Endodermal cell (in vitro differentiated cells): ENCODE data around the gene HLCS. TPM values are rescaled to one million over a fixed set of nuclear protein-coding genes. Genes with fewer than 3 reads are reported as not detected.
A peak's percentile ranks its signal among the peaks of the same experiment; 100 is the strongest.

Experiments used
- DNase-seq: peaks from one replicate; pipeline ENCODE4 v3.0.0-alpha.2; 2017
- H3K27ac ChIP-seq: 2 replicates; pipeline ENCODE4 v1.5.1; 2013; ENCODE audit warnings: mild to moderate bottlenecking, low read depth, low read length, moderate library complexity
- H3K27me3 ChIP-seq: 2 replicates; pipeline ENCODE4 v1.6.1; 2013; ENCODE audit warnings: mild to moderate bottlenecking, low read length, moderate library complexity; ENCODE audit not compliant: insufficient read depth, control insufficient read depth, poor library complexity, severe bottlenecking
- H3K36me3 ChIP-seq: 2 replicates; pipeline ENCODE4 v1.7.0; 2013; ENCODE audit warnings: mild to moderate bottlenecking, low read length, moderate library complexity; ENCODE audit not compliant: control insufficient read depth, insufficient read depth
- H3K4me1 ChIP-seq: one replicate; pipeline ENCODE4 v1.7.0; 2013; ENCODE audit warnings: low read length; ENCODE audit not compliant: control insufficient read depth, insufficient read depth
- H3K4me3 ChIP-seq: 2 replicates; pipeline ENCODE4 v1.5.1; 2013; ENCODE audit warnings: mild to moderate bottlenecking, low read length, moderate library complexity
- H3K9ac ChIP-seq: 2 replicates; pipeline ENCODE4 v1.6.1; 2013; ENCODE audit warnings: mild to moderate bottlenecking, low read length, moderate library complexity; ENCODE audit not compliant: poor library complexity, severe bottlenecking; ENCODE audit errors: extremely low read depth
- H3K9me3 ChIP-seq: 2 replicates; pipeline ENCODE4 v1.6.1; 2013; ENCODE audit warnings: mild to moderate bottlenecking, low read length, moderate library complexity; ENCODE audit not compliant: control insufficient read depth
- H3K27ac Mint-ChIP-seq: 2 replicates; pipeline ENCODE4 v1.8.0; 2020; ENCODE audit warnings: mixed read lengths
- H3K27me3 Mint-ChIP-seq: 2 replicates; pipeline ENCODE4 v1.8.0; 2021; ENCODE audit warnings: mild to moderate bottlenecking, mixed read lengths; ENCODE audit not compliant: insufficient read depth
- H3K36me3 Mint-ChIP-seq: 2 replicates; pipeline ENCODE4 v1.8.0; 2020; ENCODE audit warnings: low read depth, mixed read lengths
- H3K4me1 Mint-ChIP-seq: 2 replicates; pipeline ENCODE4 v1.8.0; 2020; ENCODE audit warnings: mixed read lengths
- H3K4me3 Mint-ChIP-seq: 2 replicates; pipeline ENCODE4 v1.8.0; 2020; ENCODE audit warnings: mild to moderate bottlenecking, moderate library complexity, mixed read lengths
- H3K9me3 Mint-ChIP-seq: 2 replicates; pipeline ENCODE4 v1.8.0; 2020; ENCODE audit warnings: mild to moderate bottlenecking, mixed read lengths
- WGBS, 2 experiments: methylation state at CpG; one replicate each; pipeline versions ENCODE4 v1.1.5 to v1.1.7; 2013; ENCODE audit warnings: missing lambda C conversion rate in 2 of 2, mixed read lengths in 1 of 2; ENCODE audit not compliant: insufficient coverage in 1 of 2, insufficient read length in 1 of 2; 5-methylcytosine and 5-hydroxymethylcytosine counted together
- total RNA-seq, 2 donors: library from RNA; stranded (reverse); fragmentation: NEBNext Ultra II Directional in 1 of 2; extraction: Animal tissue kit (Norgen Biotek cat#: 25700) in 1 of 2; gene quantifications; 2 replicates in 1 of 2; 3 replicates in 1 of 2; pipeline ENCODE4 v1.2.1, GENCODE V29; 2021
- TF ChIP-seq, protein P1 (sequence below): fragments of 200-600 bp; sonication (generic); conservative IDR thresholded peaks from 2 replicates; pipeline ENCODE4 v1.5.0; 2021; ENCODE audit warnings: antibody characterized with exemption, mild to moderate bottlenecking

Gene HLCS
- total RNA-seq, 2 donors from 2014 or later, result 25.0 to 30.1 TPM

DNA sequence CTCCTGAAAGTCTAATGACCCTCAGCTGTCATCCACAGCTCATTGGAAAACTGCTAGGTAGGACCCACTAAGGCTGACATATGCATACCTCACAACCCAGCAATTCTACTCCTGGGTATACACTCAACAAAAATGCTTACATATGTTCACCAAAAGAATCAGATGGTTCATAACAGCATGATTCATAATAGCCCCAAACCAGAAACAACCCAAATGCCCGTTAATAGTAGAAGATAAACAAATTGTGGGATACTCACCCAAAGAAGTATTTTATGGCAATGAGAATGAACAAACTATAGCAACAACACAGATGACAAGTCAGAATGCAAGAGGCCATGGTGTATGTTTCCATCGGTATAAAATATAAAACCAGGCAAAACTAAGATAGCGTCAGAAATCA, 124.6 kb downstream of the HLCS start:
- Mint-ChIP-seq H3K36me3 (peaks cover 4% of the 10 kb centered on the region), H3K27ac (no peak overlapping the region), H3K27me3 (no peaks in the 10 kb centered on the region), H3K4me1 (peaks cover 11% of the 10 kb centered on the region), H3K9me3 (no peaks in the 10 kb centered on the region), H3K4me3 (no peak overlapping the region)
- DNase-seq, result no peak
- Histone ChIP-seq H3K9me3 (no peaks in the 10 kb centered on the region), H3K4me3 (no peak overlapping the region), H3K27me3 (no peaks in the 10 kb centered on the region), H3K36me3 (no peaks in the 10 kb centered on the region), H3K4me1 (no peaks in the 10 kb centered on the region), H3K9ac (no peak overlapping the region), H3K27ac (no peak overlapping the region)
- TF ChIP-seq, protein P1, sequence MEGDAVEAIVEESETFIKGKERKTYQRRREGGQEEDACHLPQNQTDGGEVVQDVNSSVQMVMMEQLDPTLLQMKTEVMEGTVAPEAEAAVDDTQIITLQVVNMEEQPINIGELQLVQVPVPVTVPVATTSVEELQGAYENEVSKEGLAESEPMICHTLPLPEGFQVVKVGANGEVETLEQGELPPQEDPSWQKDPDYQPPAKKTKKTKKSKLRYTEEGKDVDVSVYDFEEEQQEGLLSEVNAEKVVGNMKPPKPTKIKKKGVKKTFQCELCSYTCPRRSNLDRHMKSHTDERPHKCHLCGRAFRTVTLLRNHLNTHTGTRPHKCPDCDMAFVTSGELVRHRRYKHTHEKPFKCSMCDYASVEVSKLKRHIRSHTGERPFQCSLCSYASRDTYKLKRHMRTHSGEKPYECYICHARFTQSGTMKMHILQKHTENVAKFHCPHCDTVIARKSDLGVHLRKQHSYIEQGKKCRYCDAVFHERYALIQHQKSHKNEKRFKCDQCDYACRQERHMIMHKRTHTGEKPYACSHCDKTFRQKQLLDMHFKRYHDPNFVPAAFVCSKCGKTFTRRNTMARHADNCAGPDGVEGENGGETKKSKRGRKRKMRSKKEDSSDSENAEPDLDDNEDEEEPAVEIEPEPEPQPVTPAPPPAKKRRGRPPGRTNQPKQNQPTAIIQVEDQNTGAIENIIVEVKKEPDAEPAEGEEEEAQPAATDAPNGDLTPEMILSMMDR, result no peak
- 94 to 100% methylated on average over 2 to 3 of the region's 3 CpGs for WGBS, 2 experiments

GRCh38 chr21:36839735-36840134, 126.7 kb downstream of the HLCS start:
- H3K36me3 ChIP-seq, result no peaks in the 10 kb centered on the region
- no peaks in the 10 kb centered on the region for H3K27me3 ChIP-seq
- WGBS, 2 experiments, result 94 to 96% methylated on average over 3 of the region's 3 CpGs
- TF ChIP-seq, protein P1, result no peak
- H3K27ac ChIP-seq, result no peak overlapping the region
- no peak overlapping the region for H3K4me3 ChIP-seq
- H3K27ac Mint-ChIP-seq, result no peak overlapping the region
- peaks cover 4% of the 10 kb centered on the region for H3K36me3 Mint-ChIP-seq
- no peaks in the 10 kb centered on the region for H3K4me1 ChIP-seq
- no peak for DNase-seq
- H3K27me3 Mint-ChIP-seq, result no peaks in the 10 kb centered on the region
- no peak overlapping the region for H3K9ac ChIP-seq
- H3K9me3 Mint-ChIP-seq, result no peaks in the 10 kb centered on the region
- no peaks in the 10 kb centered on the region for H3K9me3 ChIP-seq
- H3K4me1 Mint-ChIP-seq, result no peaks in the 10 kb centered on the region
- no peak overlapping the region for H3K4me3 Mint-ChIP-seq

DNA sequence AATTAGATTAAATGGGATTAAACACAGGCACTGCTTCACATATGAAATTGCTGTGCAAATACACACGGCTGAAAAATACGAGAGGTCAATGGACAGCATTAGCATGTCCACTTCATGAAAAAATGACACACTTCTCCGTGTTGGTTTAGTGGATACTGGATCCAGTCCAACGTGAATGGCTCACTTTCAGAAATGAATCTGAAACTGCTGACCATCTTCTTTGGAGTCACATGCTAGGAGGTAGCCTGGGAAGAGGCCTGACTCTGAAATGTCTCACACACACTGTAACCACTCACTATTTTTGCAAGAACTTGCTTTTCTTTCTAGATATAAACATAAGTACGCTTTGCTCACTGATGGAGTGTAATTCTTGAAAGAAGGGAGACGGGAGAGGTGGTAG, 127.3 kb downstream of the HLCS start:
- no peak overlapping the region for H3K4me3 Mint-ChIP-seq
- H3K27ac ChIP-seq, result no peak overlapping the region
- H3K27me3 ChIP-seq, result no peaks in the 10 kb centered on the region
- H3K9ac ChIP-seq, result no peak overlapping the region
- TF ChIP-seq, protein P1, result no peak
- no peak overlapping the region for H3K4me3 ChIP-seq
- DNase-seq, result peak; percentile 4
- no peaks in the 10 kb centered on the region for H3K4me1 Mint-ChIP-seq
- H3K36me3 ChIP-seq, result no peaks in the 10 kb centered on the region
- peaks cover 4% of the 10 kb centered on the region for H3K36me3 Mint-ChIP-seq
- H3K4me1 ChIP-seq, result no peaks in the 10 kb centered on the region
- no peak overlapping the region for H3K27ac Mint-ChIP-seq
- no peaks in the 10 kb centered on the region for H3K9me3 Mint-ChIP-seq
- H3K27me3 Mint-ChIP-seq, result no peaks in the 10 kb centered on the region
- H3K9me3 ChIP-seq, result no peaks in the 10 kb centered on the region
- 95% methylated on average over 5 of the region's 6 CpGs for WGBS, 2 experiments
